ENCODE measurements around the gene LSAMP. TPM values are rescaled to one million over a fixed set of nuclear protein-coding genes. Genes with fewer than 3 reads are reported as not detected.

Gene LSAMP
- total RNA-seq, 1 donor from 2014 or later = 10.2 TPM

GRCh38 chr3:116316771-116317170, 128.5 kb downstream of the LSAMP start:
- H3K36me3 ChIP-seq (ENCODE audit: control insufficient read depth, insufficient read depth, low read length) = no peaks in the 10 kb centered on the region
- H3K4me3 ChIP-seq (ENCODE audit: low read depth, low read length) = no peak overlapping the region
- no peak for TF ChIP-seq CTCF (IDR thresholded peaks at IDR 0.05; ENCODE audit: insufficient read depth, low read length, poor library complexity, severe bottlenecking)
- no peak for DNase-seq (ENCODE audit: low read depth)
- no peaks in the 10 kb centered on the region for H3K27me3 ChIP-seq (ENCODE audit: control insufficient read depth, insufficient read depth, low read length)

- DNase-seq (ENCODE audit: low read depth) = no peak
- TF ChIP-seq CTCF (IDR thresholded peaks at IDR 0.05; ENCODE audit: insufficient read depth, low read length, poor library complexity, severe bottlenecking) = no peak
- Histone ChIP-seq H3K27me3 (ENCODE audit: control insufficient read depth, insufficient read depth, low read length) (no peaks in the 10 kb centered on the region), H3K4me3 (ENCODE audit: low read depth, low read length) (no peak overlapping the region), H3K36me3 (ENCODE audit: control insufficient read depth, insufficient read depth, low read length) (no peaks in the 10 kb centered on the region)
These were observed 130.8 kb downstream of the LSAMP start for GRCh38 chr3:116314476-116314875.

GRCh38 chr3:116306720-116307119, 138.6 kb downstream of the LSAMP start:
- Histone ChIP-seq H3K36me3 (ENCODE audit: control insufficient read depth, insufficient read depth, low read length) (no peaks in the 10 kb centered on the region), H3K4me3 (ENCODE audit: low read depth, low read length) (no peak overlapping the region), H3K27me3 (ENCODE audit: control insufficient read depth, insufficient read depth, low read length) (no peaks in the 10 kb centered on the region)
- no peak for DNase-seq (ENCODE audit: low read depth)
- TF ChIP-seq CTCF (IDR thresholded peaks at IDR 0.05; ENCODE audit: insufficient read depth, low read length, poor library complexity, severe bottlenecking) = no peak

- DNase-seq (ENCODE audit: low read depth) = no peak
- no peak for TF ChIP-seq CTCF (IDR thresholded peaks at IDR 0.05; ENCODE audit: insufficient read depth, low read length, poor library complexity, severe bottlenecking)
- Histone ChIP-seq H3K4me3 (ENCODE audit: low read depth, low read length) (no peak overlapping the region), H3K27me3 (ENCODE audit: control insufficient read depth, insufficient read depth, low read length) (no peaks in the 10 kb centered on the region), H3K36me3 (ENCODE audit: control insufficient read depth, insufficient read depth, low read length) (no peaks in the 10 kb centered on the region)
These were observed 139.1 kb downstream of the LSAMP start for GRCh38 chr3:116306149-116306548.

GRCh38 chr3:116302087-116302747, 143.1 kb downstream of the LSAMP start:
- Histone ChIP-seq H3K4me3 (ENCODE audit: low read depth, low read length) (no peak overlapping the region), H3K27me3 (ENCODE audit: control insufficient read depth, insufficient read depth, low read length) (no peaks in the 10 kb centered on the region), H3K36me3 (ENCODE audit: control insufficient read depth, insufficient read depth, low read length) (no peaks in the 10 kb centered on the region)
- no peak for TF ChIP-seq CTCF (IDR thresholded peaks at IDR 0.05; ENCODE audit: insufficient read depth, low read length, poor library complexity, severe bottlenecking)
- DNase-seq (ENCODE audit: low read depth) = peak; percentile 18

GRCh38 chr3:116301422-116301821, 143.9 kb downstream of the LSAMP start:
- H3K27me3 ChIP-seq (ENCODE audit: control insufficient read depth, insufficient read depth, low read length) = no peaks in the 10 kb centered on the region
- no peak for DNase-seq (ENCODE audit: low read depth)
- H3K4me3 ChIP-seq (ENCODE audit: low read depth, low read length) = no peak overlapping the region
- no peak for TF ChIP-seq CTCF (IDR thresholded peaks at IDR 0.05; ENCODE audit: insufficient read depth, low read length, poor library complexity, severe bottlenecking)
- no peaks in the 10 kb centered on the region for H3K36me3 ChIP-seq (ENCODE audit: control insufficient read depth, insufficient read depth, low read length)

Data from kidney epithelial cell (primary cell).